B cell (primary cell): Measurements from ENCODE around the gene MRM2.

Source experiments
- EZH2 ChIP-seq: IDR thresholded peaks from 2 replicates; pipeline ENCODE4 v1.6.1; 2012; ENCODE audit warnings: borderline replicate concordance, low read depth, mild to moderate bottlenecking, moderate library complexity, low read length; ENCODE audit not compliant: insufficient read depth, poor library complexity, severe bottlenecking
- TF ChIP-seq, protein P1 (sequence below): fragments of 200-600 bp; IDR thresholded peaks from one replicate; pipeline ENCODE4 v1.8.0; 2022; ENCODE audit warnings: antibody characterized with exemption, mild to moderate bottlenecking

DNA sequence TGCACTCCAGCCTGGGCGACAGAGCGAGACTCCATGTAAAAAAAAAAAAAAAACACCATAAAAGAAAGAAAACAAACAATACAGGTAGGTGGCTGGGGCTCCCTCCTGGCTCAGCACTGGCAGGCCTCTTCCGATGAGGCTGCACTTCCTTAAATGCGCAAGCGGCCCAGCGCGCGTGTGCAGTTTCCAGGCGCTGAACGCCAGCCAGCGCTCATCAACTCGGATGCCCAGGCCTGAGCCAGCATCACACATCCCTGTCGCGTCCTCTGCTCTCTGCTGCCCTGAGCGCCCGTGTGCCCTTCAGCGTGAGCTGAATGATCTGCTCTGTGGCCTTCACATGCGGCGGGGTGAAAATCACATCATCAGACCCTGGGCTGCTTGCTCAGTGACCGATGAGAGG, 31.9 kb upstream of the MRM2 start:
- TF ChIP-seq, protein P1, sequence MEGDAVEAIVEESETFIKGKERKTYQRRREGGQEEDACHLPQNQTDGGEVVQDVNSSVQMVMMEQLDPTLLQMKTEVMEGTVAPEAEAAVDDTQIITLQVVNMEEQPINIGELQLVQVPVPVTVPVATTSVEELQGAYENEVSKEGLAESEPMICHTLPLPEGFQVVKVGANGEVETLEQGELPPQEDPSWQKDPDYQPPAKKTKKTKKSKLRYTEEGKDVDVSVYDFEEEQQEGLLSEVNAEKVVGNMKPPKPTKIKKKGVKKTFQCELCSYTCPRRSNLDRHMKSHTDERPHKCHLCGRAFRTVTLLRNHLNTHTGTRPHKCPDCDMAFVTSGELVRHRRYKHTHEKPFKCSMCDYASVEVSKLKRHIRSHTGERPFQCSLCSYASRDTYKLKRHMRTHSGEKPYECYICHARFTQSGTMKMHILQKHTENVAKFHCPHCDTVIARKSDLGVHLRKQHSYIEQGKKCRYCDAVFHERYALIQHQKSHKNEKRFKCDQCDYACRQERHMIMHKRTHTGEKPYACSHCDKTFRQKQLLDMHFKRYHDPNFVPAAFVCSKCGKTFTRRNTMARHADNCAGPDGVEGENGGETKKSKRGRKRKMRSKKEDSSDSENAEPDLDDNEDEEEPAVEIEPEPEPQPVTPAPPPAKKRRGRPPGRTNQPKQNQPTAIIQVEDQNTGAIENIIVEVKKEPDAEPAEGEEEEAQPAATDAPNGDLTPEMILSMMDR = no peak
- no peak for TF ChIP-seq EZH2
